Right lobe of liver (tissue), 6 donors: ENCODE measurements around the gene PLXNC1. TPM values are rescaled to one million over a fixed set of nuclear protein-coding genes. Genes with fewer than 3 reads are reported as not detected.

Experiments
- ATAC-seq, 4 donors: fragments of 200-7000 bp; cut with Tn5 transposase; one replicate each; pipeline ENCODE4 v1.9.1; 2020; ENCODE audit warnings: mild to moderate bottlenecking in 4 of 4, moderate library complexity in 4 of 4
- DNase-seq, 3 donors: peaks; one replicate each; pipeline ENCODE4 v3.0.0-alpha.2; 2020
- H3K27ac ChIP-seq, 3 donors: fragments of 200-600 bp; one replicate each; pipeline ENCODE4 v1.8.0; 2022
- H3K27me3 ChIP-seq, 2 donors: fragments of 200-600 bp; one replicate each; pipeline ENCODE4 v1.8.0; 2022
- H3K36me3 ChIP-seq, 4 donors: fragments of 200-600 bp; sonication (generic) in 1 of 4; one replicate each; pipeline versions ENCODE4 v1.5.1 to v1.8.0; 2017 to 2022; ENCODE audit warnings: control low read depth in 1 of 4
- H3K4me1 ChIP-seq, 4 donors: fragments of 200-600 bp; sonication (generic) in 1 of 4; one replicate each; pipeline versions ENCODE4 v1.5.1 to v1.8.0; 2017 to 2022; ENCODE audit warnings: control low read depth in 1 of 4
- H3K4me3 ChIP-seq, 3 donors: fragments of 200-600 bp; one replicate each; pipeline ENCODE4 v1.8.0; 2022
- H3K9me3 ChIP-seq, 4 donors: fragments of 200-600 bp; sonication (generic) in 1 of 4; one replicate each; pipeline versions ENCODE4 v1.5.1 to v1.8.0; 2017 to 2022; ENCODE audit warnings: control low read depth in 1 of 4
- CTCF ChIP-seq, 4 donors: fragments of 200-600 bp in 3 of 4; fragments of 450-650 bp in 1 of 4; IDR thresholded peaks; one replicate each; pipeline versions ENCODE4 v1.5.1 to v1.8.0; 2016 to 2022; ENCODE audit warnings: antibody characterized with exemption in 4 of 4, mild to moderate bottlenecking in 2 of 4
- POLR2A ChIP-seq: fragments of 450-650 bp; IDR thresholded peaks from one replicate; pipeline ENCODE4 v1.6.1; 2017; ENCODE audit warnings: antibody characterized with exemption, mild to moderate bottlenecking
- WGBS: methylation state at CpG from one replicate; pipeline ENCODE4 v1.1.6; 2018; ENCODE audit warnings: low coverage, low lambda C conversion rate; ENCODE audit not compliant: insufficient coverage; ENCODE audit errors: missing lambda C conversion rate; 5-methylcytosine and 5-hydroxymethylcytosine counted together
- intact Hi-C, 2 donors: fragments of 100-400 bp; cut with DNase I; formaldehyde crosslinking; loops; one replicate each; pipeline versions ENCODE4 v1.11.2 to v1.14.1; 2022
- total RNA-seq, 6 experiments: library from RNA; depleted of rRNA in 2 of 6; stranded (reverse); fragments of >200 nt in 2 of 6; fragmentation: NEBNext Ultra II Directional in 3 of 6; extraction: Animal tissue kit (Norgen Biotek cat#: 25700) in 3 of 6; gene quantifications; one replicate each; pipeline versions ENCODE4 v1.1.0 to v1.2.4, GENCODE V29; 2016 to 2023
- donor health status: DM: no; HTN: yes; CAD: no.
- donor health status: DM: no; HTN: no; CAD: no.
- donor health status: DM: no; HTN: no; CAD: no.
- donor health status: DM: no; HTN: yes; CAD: no.
- donor health status: DM: no; HTN: yes; CAD: no.

PLXNC1 gene
- total RNA-seq, 6 experiments from 2014 or later, result 1.6 to 7.0 (median 3.5) TPM

GRCh38 chr12:94272280-94272679, 123.9 kb downstream of the PLXNC1 start:
- intact Hi-C loops, result no loop called here
- TF ChIP-seq POLR2A (no peak), CTCF (IDR thresholded peaks at IDR 0.05) (no peak)
- ATAC-seq (no peak), DNase-seq (no peak)
- H3K27me3 ChIP-seq, result no peaks in the 10 kb centered on the region
- no peaks in the 10 kb centered on the region for H3K9me3 ChIP-seq
- H3K4me3 ChIP-seq, result no peak overlapping the region
- 20% methylated on average over 1 of the region's 5 CpGs for WGBS
- H3K4me1 ChIP-seq, result peaks cover 0 to 10% (median 3%) of the 10 kb centered on the region in 4 donors
- no peaks in the 10 kb centered on the region for H3K36me3 ChIP-seq
- no peak overlapping the region for H3K27ac ChIP-seq

- H3K9me3 ChIP-seq, result no peaks in the 10 kb centered on the region
- H3K27ac ChIP-seq, result no peak overlapping the region
- H3K4me3 ChIP-seq, result no peak overlapping the region
- ATAC-seq, result no peak
- no peak for TF ChIP-seq POLR2A
- no peak for TF ChIP-seq CTCF (IDR thresholded peaks at IDR 0.05)
- H3K36me3 ChIP-seq, result no peaks in the 10 kb centered on the region
- intact Hi-C loops, result no loop called here
- peaks cover 0 to 16% (median 5%) of the 10 kb centered on the region in 4 donors for H3K4me1 ChIP-seq
- WGBS, result 96% methylated on average over 3 of the region's 3 CpGs
- DNase-seq, result no peak
- no peaks in the 10 kb centered on the region for H3K27me3 ChIP-seq
Measured at GRCh38 chr12:94273272-94273671, 124.9 kb downstream of the PLXNC1 start.

- Histone ChIP-seq H3K4me3 (no peak overlapping the region), H3K27me3 (no peaks in the 10 kb centered on the region), H3K9me3 (no peaks in the 10 kb centered on the region), H3K36me3 (no peaks in the 10 kb centered on the region), H3K4me1 (peaks cover 0 to 18% (median 5%) of the 10 kb centered on the region in 4 donors), H3K27ac (peak overlapping the region; percentile 36 to 43 (median 42))
- intact Hi-C loops, result no loop called here
- peak; percentile 71 to 86 (median 75) for ATAC-seq
- 33% methylated on average over 6 of the region's 6 CpGs for WGBS
- peak in 2 of 3 donors; percentile 36 to 57 for DNase-seq
- TF ChIP-seq CTCF (IDR thresholded peaks at IDR 0.05) (no peak), POLR2A (no peak)
Measured at GRCh38 chr12:94276725-94277124, 128.3 kb downstream of the PLXNC1 start.

GRCh38 chr12:94277426-94278000, 129.1 kb downstream of the PLXNC1 start:
- H3K27ac ChIP-seq, result peak overlapping the region; percentile 31 to 42 (median 36)
- no peak overlapping the region for H3K4me3 ChIP-seq
- H3K36me3 ChIP-seq, result no peaks in the 10 kb centered on the region
- H3K4me1 ChIP-seq, result peaks cover 0 to 18% (median 5%) of the 10 kb centered on the region in 4 donors
- DNase-seq (peak; percentile 69 to 87 (median 79)), ATAC-seq (peak; percentile 89 to 95 (median 91))
- H3K9me3 ChIP-seq, result no peaks in the 10 kb centered on the region
- H3K27me3 ChIP-seq, result no peaks in the 10 kb centered on the region
- intact Hi-C loops, result no loop called here
- WGBS, result 25% methylated on average over 5 of the region's 9 CpGs
- TF ChIP-seq POLR2A (no peak), CTCF (IDR thresholded peaks at IDR 0.05) (no peak)
